Rectal smooth muscle tissue (tissue), 1 donor: ENCODE results near the gene MICALL2.
"Not testable (repeated sequence)": the region's sequence is repeated elsewhere in the genome, so short reads cannot be mapped to it uniquely, and the experiment has no call there.

ENCODE experiments used
- H3K27ac ChIP-seq: one replicate; pipeline ENCODE4 v1.7.0; 2013; ENCODE audit warnings: low read depth, low read length, inconsistent platforms
- H3K27me3 ChIP-seq: one replicate; pipeline ENCODE4 v1.7.0; 2013; ENCODE audit warnings: low read length; ENCODE audit not compliant: control insufficient read depth, insufficient read depth
- H3K36me3 ChIP-seq: one replicate; pipeline ENCODE4 v1.7.0; 2013; ENCODE audit warnings: low read length; ENCODE audit not compliant: control insufficient read depth, insufficient read depth
- H3K4me1 ChIP-seq: one replicate; pipeline ENCODE4 v1.7.0; 2013; ENCODE audit warnings: low read length; ENCODE audit not compliant: control insufficient read depth, insufficient read depth
- H3K4me3 ChIP-seq: one replicate; pipeline ENCODE4 v1.7.0; 2013; ENCODE audit warnings: low read length
- H3K9ac ChIP-seq: one replicate; pipeline ENCODE4 v1.7.0; 2013; ENCODE audit warnings: low read length

Gene MICALL2

GRCh38 chr7:1449951-1450350 is 9.3 kb downstream of the MICALL2 start:
- Histone ChIP-seq H3K27ac (no peak overlapping the region), H3K36me3 (no peaks in the 10 kb centered on the region), H3K27me3 (no peaks in the 10 kb centered on the region), H3K4me1 (peaks cover 6% of the 10 kb centered on the region), H3K9ac (no peak overlapping the region), H3K4me3 (no peak overlapping the region)

GRCh38 chr7:1449501-1449900 is 9.8 kb downstream of the MICALL2 start:
- Histone ChIP-seq H3K27ac (no peak overlapping the region), H3K4me1 (peaks cover 6% of the 10 kb centered on the region), H3K27me3 (no peaks in the 10 kb centered on the region), H3K4me3 (no peak overlapping the region), H3K9ac (no peak overlapping the region), H3K36me3 (no peaks in the 10 kb centered on the region)

- Histone ChIP-seq H3K9ac (no peak overlapping the region), H3K4me3 (no peak overlapping the region), H3K4me1 (peaks cover 6% of the 10 kb centered on the region), H3K27ac (no peak overlapping the region), H3K36me3 (no peaks in the 10 kb centered on the region), H3K27me3 (no peaks in the 10 kb centered on the region)
Measured at GRCh38 chr7:1448958-1449357, 10.3 kb downstream of the MICALL2 start.

- Histone ChIP-seq H3K27ac (peak overlapping the region; percentile 56), H3K9ac (no peak overlapping the region), H3K4me3 (no peak overlapping the region), H3K27me3 (no peaks in the 10 kb centered on the region), H3K4me1 (peaks cover 6% of the 10 kb centered on the region), H3K36me3 (peaks cover 2% of the 10 kb centered on the region)
Measured at GRCh38 chr7:1447551-1448244, 11.6 kb downstream of the MICALL2 start.

- H3K27ac ChIP-seq: peak overlapping the region; percentile 56
- no peak overlapping the region for H3K4me3 ChIP-seq
- H3K27me3 ChIP-seq: no peaks in the 10 kb centered on the region
- H3K9ac ChIP-seq: no peak overlapping the region
- peaks cover 2% of the 10 kb centered on the region for H3K36me3 ChIP-seq
- peaks cover 6% of the 10 kb centered on the region for H3K4me1 ChIP-seq
Measured at GRCh38 chr7:1447112-1447511, 12.2 kb downstream of the MICALL2 start.

- H3K4me1 ChIP-seq: peaks cover 6% of the 10 kb centered on the region
- H3K36me3 ChIP-seq: peaks cover 2% of the 10 kb centered on the region
- H3K9ac ChIP-seq: no peak overlapping the region
- H3K27me3 ChIP-seq: no peaks in the 10 kb centered on the region
- H3K27ac ChIP-seq: no peak overlapping the region
- no peak overlapping the region for H3K4me3 ChIP-seq
Measured at GRCh38 chr7:1446620-1447032, 12.6 kb downstream of the MICALL2 start.

- H3K4me1 ChIP-seq, H3K27me3 ChIP-seq, H3K9ac ChIP-seq, H3K36me3 ChIP-seq, H3K27ac ChIP-seq, H3K4me3 ChIP-seq: not testable (repeated sequence)
Measured at GRCh38 chr7:1446026-1446425, 13.2 kb downstream of the MICALL2 start.

GRCh38 chr7:1445341-1445740 is 13.9 kb downstream of the MICALL2 start:
- H3K27ac ChIP-seq: no peak overlapping the region
- H3K27me3 ChIP-seq: no peaks in the 10 kb centered on the region
- peaks cover 2% of the 10 kb centered on the region for H3K36me3 ChIP-seq
- no peak overlapping the region for H3K9ac ChIP-seq
- H3K4me1 ChIP-seq: peaks cover 6% of the 10 kb centered on the region
- no peak overlapping the region for H3K4me3 ChIP-seq

- peaks cover 6% of the 10 kb centered on the region for H3K4me1 ChIP-seq
- H3K4me3 ChIP-seq: no peak overlapping the region
- H3K27ac ChIP-seq: no peak overlapping the region
- H3K9ac ChIP-seq: no peak overlapping the region
- H3K27me3 ChIP-seq: no peaks in the 10 kb centered on the region
- peaks cover 2% of the 10 kb centered on the region for H3K36me3 ChIP-seq
Measured at GRCh38 chr7:1444925-1445322, 14.3 kb downstream of the MICALL2 start.

- Histone ChIP-seq H3K27me3 (no peaks in the 10 kb centered on the region), H3K4me3 (no peak overlapping the region), H3K36me3 (peaks cover 2% of the 10 kb centered on the region), H3K27ac (no peak overlapping the region), H3K4me1 (peaks cover 6% of the 10 kb centered on the region), H3K9ac (no peak overlapping the region)
Measured at GRCh38 chr7:1444214-1444924, 14.9 kb downstream of the MICALL2 start.

GRCh38 chr7:1443587-1444200 is 15.6 kb downstream of the MICALL2 start:
- not testable (repeated sequence) for H3K27ac ChIP-seq, H3K4me3 ChIP-seq, H3K4me1 ChIP-seq, H3K36me3 ChIP-seq, H3K27me3 ChIP-seq, H3K9ac ChIP-seq

GRCh38 chr7:1442355-1443124 is 16.7 kb downstream of the MICALL2 start:
- peaks cover 6% of the 10 kb centered on the region for H3K4me1 ChIP-seq
- peaks cover 5% of the 10 kb centered on the region for H3K36me3 ChIP-seq
- H3K9ac ChIP-seq: no peak overlapping the region
- no peak overlapping the region for H3K27ac ChIP-seq
- no peak overlapping the region for H3K4me3 ChIP-seq
- H3K27me3 ChIP-seq: no peaks in the 10 kb centered on the region
